WERI-Rb-1 (cell line): ENCODE measurements around the gene ING1.
"Not testable (repeated sequence)": the region's sequence is repeated elsewhere in the genome, so short reads cannot be mapped to it uniquely, and the experiment has no call there.

ENCODE experiments used
- DNase-seq: peaks from one replicate; pipeline ENCODE4 v3.0.0-alpha.2; 2020
- H3K27ac ChIP-seq: fragments of 250-450 bp; sonication (Bioruptor Pico); 2 replicates; pipeline ENCODE4 v1.5.1; 2020; ENCODE audit warnings: mild to moderate bottlenecking, moderate library complexity
- H3K27me3 ChIP-seq: fragments of 250-450 bp; sonication (Bioruptor Pico); 2 replicates; pipeline ENCODE4 v1.5.1; 2021; ENCODE audit warnings: mild to moderate bottlenecking, low read depth, moderate library complexity; ENCODE audit not compliant: insufficient read depth, severe bottlenecking
- H3K36me3 ChIP-seq: fragments of 250-450 bp; sonication (Bioruptor Pico); 2 replicates; pipeline ENCODE4 v1.5.1; 2020; ENCODE audit warnings: mild to moderate bottlenecking, moderate library complexity
- H3K4me3 ChIP-seq: 2 replicates; pipeline ENCODE4 v1.5.1; 2011; ENCODE audit warnings: low read depth, mild to moderate bottlenecking, control low read depth, low read length
- H3K9me3 ChIP-seq: fragments of 250-450 bp; sonication (Bioruptor Pico); 2 replicates; pipeline ENCODE4 v1.5.1; 2021; ENCODE audit warnings: mild to moderate bottlenecking, moderate library complexity; ENCODE audit not compliant: severe bottlenecking
- TF ChIP-seq, protein P1 (sequence below): IDR thresholded peaks from 2 replicates; pipeline ENCODE4 v1.5.1; 2011; ENCODE audit warnings: low read depth, mild to moderate bottlenecking, control low read depth, inconsistent platforms, low read length

ING1 gene

DNA sequence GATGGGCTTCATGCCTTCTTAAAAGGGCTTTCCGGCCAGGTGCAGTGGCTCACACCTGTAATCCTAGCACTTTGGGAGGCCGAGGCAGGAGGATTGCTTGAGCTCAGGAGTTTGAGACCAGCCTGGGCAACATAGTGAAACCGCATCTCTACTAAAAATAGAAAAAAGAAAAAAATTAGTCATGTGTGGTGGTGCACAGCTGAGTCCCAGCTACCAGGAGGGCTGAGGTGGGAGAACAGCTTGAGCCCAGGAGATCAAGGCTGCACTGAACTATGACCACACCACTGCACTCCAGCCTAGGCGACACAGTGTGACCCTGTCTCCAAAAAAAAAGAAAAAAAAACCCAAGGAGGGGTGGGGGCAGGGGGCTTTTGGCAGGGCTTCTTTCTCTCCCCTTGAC lies 14.8 kb upstream of the ING1 start:
- no peak overlapping the region for H3K4me3 ChIP-seq
- no peaks in the 10 kb centered on the region for H3K27me3 ChIP-seq
- TF ChIP-seq, protein P1, sequence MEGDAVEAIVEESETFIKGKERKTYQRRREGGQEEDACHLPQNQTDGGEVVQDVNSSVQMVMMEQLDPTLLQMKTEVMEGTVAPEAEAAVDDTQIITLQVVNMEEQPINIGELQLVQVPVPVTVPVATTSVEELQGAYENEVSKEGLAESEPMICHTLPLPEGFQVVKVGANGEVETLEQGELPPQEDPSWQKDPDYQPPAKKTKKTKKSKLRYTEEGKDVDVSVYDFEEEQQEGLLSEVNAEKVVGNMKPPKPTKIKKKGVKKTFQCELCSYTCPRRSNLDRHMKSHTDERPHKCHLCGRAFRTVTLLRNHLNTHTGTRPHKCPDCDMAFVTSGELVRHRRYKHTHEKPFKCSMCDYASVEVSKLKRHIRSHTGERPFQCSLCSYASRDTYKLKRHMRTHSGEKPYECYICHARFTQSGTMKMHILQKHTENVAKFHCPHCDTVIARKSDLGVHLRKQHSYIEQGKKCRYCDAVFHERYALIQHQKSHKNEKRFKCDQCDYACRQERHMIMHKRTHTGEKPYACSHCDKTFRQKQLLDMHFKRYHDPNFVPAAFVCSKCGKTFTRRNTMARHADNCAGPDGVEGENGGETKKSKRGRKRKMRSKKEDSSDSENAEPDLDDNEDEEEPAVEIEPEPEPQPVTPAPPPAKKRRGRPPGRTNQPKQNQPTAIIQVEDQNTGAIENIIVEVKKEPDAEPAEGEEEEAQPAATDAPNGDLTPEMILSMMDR, result no peak
- no peak for DNase-seq
- H3K36me3 ChIP-seq, result peaks cover 90% of the 10 kb centered on the region
- no peaks in the 10 kb centered on the region for H3K9me3 ChIP-seq
- no peak overlapping the region for H3K27ac ChIP-seq

DNA sequence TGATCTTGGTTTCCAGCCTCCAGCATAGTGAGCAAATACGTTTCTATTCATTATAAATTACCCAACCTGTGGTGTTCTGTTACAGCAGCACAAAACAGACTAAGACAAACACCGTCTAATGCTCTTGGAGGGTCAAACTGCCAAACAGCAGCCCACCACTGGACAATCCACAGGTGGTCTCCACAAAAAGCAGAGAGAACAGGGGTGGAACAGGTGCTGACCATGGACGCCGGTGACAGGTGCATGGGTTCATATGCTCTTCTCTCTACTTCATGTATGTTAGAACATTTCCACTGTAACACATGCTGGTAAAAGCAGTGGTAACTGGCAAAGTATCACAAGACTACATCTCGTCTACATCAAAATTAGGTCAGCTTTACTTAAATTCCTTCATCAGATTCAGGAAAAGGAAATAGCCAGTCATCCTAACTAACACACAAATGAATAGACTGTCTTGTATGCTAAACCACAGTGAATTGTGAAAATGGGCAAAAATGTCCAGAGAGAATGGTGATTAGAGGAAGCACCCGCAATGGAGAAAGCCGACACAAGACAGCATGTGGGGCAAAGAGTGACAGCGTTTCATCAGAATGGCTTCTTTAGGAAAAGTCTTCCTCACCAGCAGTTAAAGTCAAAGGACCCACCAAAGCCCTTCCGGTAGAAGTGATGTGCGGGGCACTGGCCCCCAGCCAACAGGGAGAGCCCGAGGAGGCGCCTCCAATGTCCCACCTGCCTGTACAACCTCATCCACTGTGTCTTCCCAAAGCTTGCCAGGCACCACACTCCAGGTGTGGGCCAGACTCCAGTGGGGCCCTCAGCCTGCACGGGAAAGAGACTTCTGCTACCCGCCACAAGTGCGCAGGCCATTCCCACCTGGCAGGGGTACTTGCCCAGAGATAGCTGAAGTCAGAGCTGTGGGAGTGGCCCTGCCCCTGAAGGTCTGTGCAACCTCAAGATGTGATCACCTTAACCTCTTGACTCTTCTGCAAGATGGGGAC lies 14.1 kb upstream of the ING1 start:
- Histone ChIP-seq H3K36me3 (peaks cover 90% of the 10 kb centered on the region), H3K27me3 (no peaks in the 10 kb centered on the region), H3K27ac (no peak overlapping the region), H3K9me3 (no peaks in the 10 kb centered on the region), H3K4me3 (no peak overlapping the region)
- no peak for DNase-seq
- TF ChIP-seq, protein P1, result no peak

DNA sequence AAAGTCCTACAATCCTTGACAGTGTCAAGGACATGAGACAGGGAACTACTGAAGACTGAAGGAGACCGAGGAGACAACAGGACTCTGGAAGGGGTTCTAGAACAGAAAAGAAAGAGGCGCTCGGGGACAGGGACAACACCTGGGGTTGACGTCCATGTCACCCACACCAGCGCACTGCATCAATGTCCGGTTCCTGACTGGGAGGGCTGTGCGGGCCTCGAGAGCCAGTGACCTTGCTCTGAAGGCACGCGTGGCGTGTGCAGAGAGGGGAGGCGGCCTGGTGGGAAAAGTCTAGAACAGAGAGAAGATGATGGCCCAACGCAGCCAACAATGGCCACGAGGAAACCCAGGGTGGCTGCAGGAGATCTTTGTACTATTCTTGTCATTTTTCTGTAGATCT lies 13.3 kb upstream of the ING1 start:
- H3K4me3 ChIP-seq, result no peak overlapping the region
- H3K9me3 ChIP-seq, result no peaks in the 10 kb centered on the region
- TF ChIP-seq, protein P1, result no peak
- no peaks in the 10 kb centered on the region for H3K27me3 ChIP-seq
- no peak overlapping the region for H3K27ac ChIP-seq
- DNase-seq, result no peak
- peaks cover 85% of the 10 kb centered on the region for H3K36me3 ChIP-seq

DNA sequence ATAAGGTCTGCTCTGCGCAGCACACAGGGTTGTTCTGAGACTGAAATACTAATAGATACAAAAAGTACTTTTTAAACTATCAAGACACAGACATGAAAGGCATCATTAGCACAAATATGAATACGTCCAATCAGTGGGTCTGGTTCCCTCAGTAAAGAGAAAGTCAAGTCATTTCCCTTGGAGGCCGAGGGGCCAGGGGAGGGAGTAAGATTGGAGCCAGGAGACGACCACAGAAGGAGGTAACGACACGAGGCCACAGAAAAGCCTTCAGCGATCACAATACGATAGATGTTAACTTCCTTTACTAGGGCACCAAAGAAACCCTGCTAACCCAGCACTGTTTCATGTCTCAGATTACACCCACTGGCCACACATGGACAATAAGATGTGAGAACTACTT lies 12.9 kb upstream of the ING1 start:
- no peak overlapping the region for H3K4me3 ChIP-seq
- H3K36me3 ChIP-seq, result peaks cover 85% of the 10 kb centered on the region
- no peak for DNase-seq
- H3K9me3 ChIP-seq, result no peaks in the 10 kb centered on the region
- no peak overlapping the region for H3K27ac ChIP-seq
- no peaks in the 10 kb centered on the region for H3K27me3 ChIP-seq
- TF ChIP-seq, protein P1, result no peak

DNA sequence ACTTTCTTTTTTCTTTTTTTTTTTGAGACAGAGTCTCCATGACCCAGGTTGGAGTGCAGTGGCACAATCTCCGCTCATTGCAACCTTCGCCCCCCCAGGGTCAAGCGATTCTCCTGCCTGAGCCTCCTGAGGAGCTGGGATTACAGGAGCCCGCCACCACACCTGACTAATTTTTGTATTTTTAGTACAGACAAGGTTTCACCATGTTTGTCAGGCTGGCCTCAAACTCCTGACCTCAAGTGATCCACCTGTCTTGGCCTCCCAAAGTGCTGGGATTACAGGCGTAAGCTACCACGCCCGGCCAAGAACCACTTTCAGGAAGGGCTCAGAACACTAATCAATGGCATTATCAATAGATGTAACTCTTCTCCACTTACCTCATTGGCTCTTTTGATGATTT lies 12.4 kb upstream of the ING1 start:
- peaks cover 83% of the 10 kb centered on the region for H3K36me3 ChIP-seq

DNA sequence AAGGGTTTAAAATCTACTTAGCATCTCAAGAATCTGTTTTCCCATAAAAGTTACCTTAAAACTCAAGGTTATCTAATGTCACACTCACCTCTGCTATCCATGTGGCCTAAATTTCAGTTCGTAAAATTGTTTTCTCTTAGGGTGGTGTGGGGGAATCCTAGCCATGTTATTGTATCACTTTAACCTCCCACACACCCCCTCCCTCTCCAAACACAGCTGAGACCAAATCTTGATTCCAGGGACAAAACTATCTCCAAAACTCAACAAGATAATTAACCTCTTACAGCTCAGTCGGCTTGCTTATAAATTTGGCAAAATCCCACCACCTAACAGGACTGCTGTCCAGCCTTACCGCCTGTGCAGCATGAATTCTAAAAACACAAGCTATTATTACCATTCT lies 11.4 kb upstream of the ING1 start:
- TF ChIP-seq, protein P1, result no peak
- H3K27me3 ChIP-seq, result no peaks in the 10 kb centered on the region
- H3K9me3 ChIP-seq, result no peaks in the 10 kb centered on the region
- no peak for DNase-seq
- H3K27ac ChIP-seq, result no peak overlapping the region
- H3K36me3 ChIP-seq, result peaks cover 75% of the 10 kb centered on the region
- H3K4me3 ChIP-seq, result no peak overlapping the region

More for the DNA sequence above, 12.4 kb upstream of the ING1 start:
- H3K9me3 ChIP-seq, H3K27ac ChIP-seq, DNase-seq, H3K27me3 ChIP-seq, H3K4me3 ChIP-seq: not testable (repeated sequence)
